PC-3 (cell line): ENCODE data around the gene MUCL3. TPM values are rescaled to one million over a fixed set of nuclear protein-coding genes. Genes with fewer than 3 reads are reported as not detected.

Source experiments
- ATAC-seq: fragments of 200-7000 bp; cut with Tn5 transposase; 2 replicates; pipeline ENCODE4 v1.9.1; 2020; ENCODE audit warnings: mild to moderate bottlenecking, moderate library complexity
- BruUV-seq: library from RNA; stranded (reverse); fragments of 400-500 nt; replicated peaks from 2 replicates; lab custom pipeline; 2021; lab: Mats Ljungman, UMichigan
- CTCF ChIA-PET: fragments of 300-600 bp; sonication (Branson Sonifier 250); formaldehyde crosslinking; loops from one replicate; lab custom pipeline; 2022; ENCODE audit warnings: antibody characterized with exemption; lab: Charles Lee
- POLR2A ChIA-PET: fragments of 300-600 bp; sonication (Branson Sonifier 250); formaldehyde crosslinking; loops from one replicate; lab custom pipeline; 2022; ENCODE audit warnings: antibody characterized with exemption; ENCODE audit not compliant: unreplicated experiment; lab: Charles Lee
- DNase-seq: peaks from one replicate; pipeline ENCODE4 v3.0.0-alpha.2; 2015
- H2AFZ ChIP-seq: fragments of 300-600 bp; sonication (generic); 2 replicates; pipeline ENCODE4 v1.6.0; 2016; ENCODE audit warnings: antibody characterized with exemption, low read length
- H3F3A ChIP-seq: fragments of 300-600 bp; sonication (generic); one replicate; pipeline ENCODE4 v1.6.0; 2017; ENCODE audit warnings: antibody characterized with exemption, low read length, control low read depth, mild to moderate bottlenecking; ENCODE audit not compliant: unreplicated experiment
- H3K27ac ChIP-seq: fragments of 300-600 bp; sonication (generic); 2 replicates; pipeline ENCODE4 v1.5.1; 2016; ENCODE audit warnings: mild to moderate bottlenecking, low read length
- H3K27me3 ChIP-seq: fragments of 300-600 bp; sonication (generic); 2 replicates; pipeline ENCODE4 v1.6.1; 2016; ENCODE audit warnings: low read length, mixed read lengths
- H3K36me3 ChIP-seq: fragments of 300-600 bp; sonication (generic); 2 replicates; pipeline ENCODE4 v1.6.1; 2016; ENCODE audit warnings: low read depth, mixed run types, low read length, mixed read lengths
- H3K4me1 ChIP-seq: fragments of 300-600 bp; sonication (generic); 2 replicates; pipeline ENCODE4 v1.5.1; 2016; ENCODE audit warnings: low read length; ENCODE audit not compliant: insufficient read depth
- H3K4me2 ChIP-seq: fragments of 300-600 bp; sonication (generic); 2 replicates; pipeline ENCODE4 v1.6.0; 2016; ENCODE audit warnings: low read length
- H3K4me3 ChIP-seq: fragments of 300-600 bp; sonication (generic); 2 replicates; pipeline ENCODE4 v1.5.1; 2016; ENCODE audit warnings: mild to moderate bottlenecking, low read length, mixed read lengths
- H3K79me2 ChIP-seq: fragments of 300-600 bp; sonication (generic); 2 replicates; pipeline ENCODE4 v1.6.1; 2017; ENCODE audit warnings: low read length, mixed read lengths
- H3K9ac ChIP-seq: fragments of 300-600 bp; sonication (generic); 2 replicates; pipeline ENCODE4 v1.6.0; 2016; ENCODE audit warnings: mild to moderate bottlenecking, low read length
- H3K9me2 ChIP-seq: fragments of 300-600 bp; sonication (generic); replicated peaks from 2 replicates; pipeline ENCODE4 v1.6.1; 2016; ENCODE audit warnings: mixed run types, low read length, mixed read lengths
- H3K9me3 ChIP-seq: fragments of 300-600 bp; sonication (generic); 2 replicates; pipeline ENCODE4 v1.6.1; 2016; ENCODE audit warnings: low read length, mixed read lengths
- H4K20me1 ChIP-seq: fragments of 300-600 bp; sonication (generic); 2 replicates; pipeline ENCODE4 v1.6.1; 2016; ENCODE audit warnings: low read length, mixed read lengths
- CTCF ChIP-seq: fragments of 300-600 bp; sonication (generic); conservative IDR thresholded peaks from 2 replicates; pipeline ENCODE4 v1.5.1; 2017; ENCODE audit warnings: antibody characterized with exemption, low read depth, mild to moderate bottlenecking, low read length
- EZH2 ChIP-seq: fragments of 300-600 bp; sonication (generic); IDR thresholded peaks from one replicate; pipeline ENCODE4 v1.6.1; 2017; ENCODE audit warnings: antibody characterized with exemption, mild to moderate bottlenecking, low read length; ENCODE audit not compliant: unreplicated experiment
- EZH2phosphoT487 ChIP-seq: fragments of 300-600 bp; sonication (generic); IDR thresholded peaks from 2 replicates; pipeline ENCODE4 v1.6.1; 2018; ENCODE audit warnings: mild to moderate bottlenecking, antibody characterized with exemption, low read length, borderline replicate concordance
- intact Hi-C: fragments of 100-400 bp; cut with micrococcal nuclease; formaldehyde crosslinking; loops from 2 replicates; pipeline ENCODE4 v1.9.0; 2023
- total RNA-seq: library from RNA; depleted of rRNA; stranded (reverse); fragments of >200 nt; gene quantifications from 2 replicates; pipeline ENCODE4 v1.2.3, GENCODE V29; 2014

The MUCL3 gene
- total RNA-seq, 1 experiment from 2014 or later: 0.04 TPM

- H3F3A ChIP-seq: no peaks in the 10 kb centered on the region
- BruUV-seq: TSS peak; percentile 78
- ChIA-PET POLR2A (interaction anchor here (0.6 kb wide), 1 partner anchor 171 kb away, joined by 6 read pairs; no protein-coding TSS in a partner anchor), CTCF (interaction anchor here (0.5 to 3.6 kb wide), 19 partner anchors 29 to 447 kb away, joined by 3 to 48 read pairs (median 4); partner anchors contain the start of gene PSORS1C1)
- DNase-seq (peak; percentile 97), ATAC-seq (peak; percentile 87)
- peak within 1 kb of the TSS; percentile 78 for H2AFZ ChIP-seq
- H3K9ac ChIP-seq: peak within 1 kb of the TSS; percentile 87
- H3K27me3 ChIP-seq: no peaks in the 10 kb centered on the region
- peaks cover 11% of the 10 kb centered on the region; the same call in 1 of the 2 replicates for H3K36me3 ChIP-seq
- H4K20me1 ChIP-seq: no peaks in the 10 kb centered on the region
- intact Hi-C loops: loop anchor here (1.0 kb wide), 2 partner anchors 29 to 86 kb away; no protein-coding TSS in a partner anchor
- peak within 1 kb of the TSS; percentile 51 for H3K27ac ChIP-seq
- peaks cover 28% of the 10 kb centered on the region for H3K4me1 ChIP-seq
- peak within 1 kb of the TSS; percentile 67 for H3K4me3 ChIP-seq
- H3K79me2 ChIP-seq: peaks cover 11% of the 10 kb centered on the region
- no peaks in the 10 kb centered on the region for H3K9me3 ChIP-seq
- H3K4me2 ChIP-seq: peak within 1 kb of the TSS; percentile 89
- H3K9me2 ChIP-seq: no peaks in the 10 kb centered on the region
- TF ChIP-seq EZH2phosphoT487: no peak
- TF ChIP-seq EZH2: no peak
- peak; percentile 50 for TF ChIP-seq CTCF
These were observed 26.5 kb upstream of the MUCL3 start, which contains the start of gene VARS2 for GRCh38 chr6:30914076-30914853. Gene VARS2 (plus strand): TSS chr6:30914238. CDS start chr6:30914837, 599 bp downstream.

- DNase-seq (no peak), ATAC-seq (peak; percentile 6)
- Histone ChIP-seq H3K9me3 (no peaks in the 10 kb centered on the region), H3K36me3 (peaks cover 12% of the 10 kb centered on the region; the same call in 1 of the 2 replicates), H3K4me1 (peaks cover 26% of the 10 kb centered on the region), H3K27ac (peak overlapping the region; percentile 48), H3K4me2 (peak overlapping the region; percentile 89), H3K27me3 (no peaks in the 10 kb centered on the region), H2AFZ (peak overlapping the region; percentile 78; the same call in 1 of the 2 replicates), H3K4me3 (peak overlapping the region; percentile 67), H3K79me2 (peaks cover 6% of the 10 kb centered on the region; the same call in 1 of the 2 replicates), H3K9me2 (no peaks in the 10 kb centered on the region), H3F3A (no peaks in the 10 kb centered on the region), H4K20me1 (no peaks in the 10 kb centered on the region), H3K9ac (peak overlapping the region; percentile 87)
- intact Hi-C loops: loop anchor here (1.0 kb wide), 4 partner anchors 30 to 172 kb away; no protein-coding TSS in a partner anchor
- ChIA-PET POLR2A (no interaction called here), CTCF (interaction anchor here (0.8 to 3.6 kb wide), 8 partner anchors 10 to 172 kb away, joined by 3 to 48 read pairs (median 6); no protein-coding TSS in a partner anchor)
- TF ChIP-seq EZH2: no peak
- TF ChIP-seq CTCF: no peak
- TF ChIP-seq EZH2phosphoT487: no peak
- no TSS peak for BruUV-seq
These were observed 25.8 kb upstream of the MUCL3 start for GRCh38 chr6:30914854-30915590.
